Subcutaneous adipose tissue (tissue), 4 donors: Measurements from ENCODE around the gene C19orf38. TPM values are rescaled to one million over a fixed set of nuclear protein-coding genes. Genes with fewer than 3 reads are reported as not detected.

ENCODE experiments used
- total RNA-seq, 4 donors: library from RNA; depleted of rRNA; stranded (reverse); fragments of >200 nt; gene quantifications; one replicate each; pipeline ENCODE4 v1.1.0, GENCODE V29; 2016
- TF ChIP-seq, protein P1 (sequence below): fragments of 450-650 bp; IDR thresholded peaks from one replicate; pipeline ENCODE4 v1.5.1; 2016; ENCODE audit warnings: low read depth, mild to moderate bottlenecking, control low read depth, antibody characterized with exemption, moderate library complexity

The C19orf38 gene
- total RNA-seq, 4 donors from 2014 or later: 0.98 to 16.7 (median 5.1) TPM; not detected in 1

DNA sequence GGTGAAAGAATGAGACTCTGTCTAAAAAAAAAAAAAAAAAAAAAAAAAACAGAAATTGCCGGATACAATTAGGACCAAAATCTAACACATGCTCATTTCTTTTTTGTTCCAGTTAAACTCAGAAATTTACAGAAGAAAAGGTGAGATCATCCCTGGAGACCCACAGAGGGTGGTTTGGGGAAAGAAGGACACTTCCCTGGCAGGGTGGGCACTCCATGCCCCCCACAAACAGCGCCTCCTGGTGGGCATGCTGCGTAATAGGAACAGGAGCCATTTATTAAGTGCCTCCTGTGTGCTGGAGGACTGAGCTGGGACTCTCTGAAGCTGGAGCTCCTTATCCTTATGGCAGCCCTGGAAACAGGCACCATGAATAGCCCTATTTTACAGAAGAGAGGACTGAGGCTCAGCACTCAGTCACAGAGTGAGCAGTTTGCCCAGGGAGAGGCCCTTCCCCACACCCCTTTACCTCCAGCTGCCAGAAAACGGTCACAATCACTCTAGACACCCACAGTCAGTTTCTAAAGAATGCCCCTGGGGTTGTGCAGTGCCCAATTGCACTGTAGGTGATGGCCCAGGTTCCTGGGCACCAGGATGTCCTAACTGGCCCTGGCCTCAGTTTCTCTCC is 10.1 kb downstream of the C19orf38 start:
- TF ChIP-seq, protein P1, sequence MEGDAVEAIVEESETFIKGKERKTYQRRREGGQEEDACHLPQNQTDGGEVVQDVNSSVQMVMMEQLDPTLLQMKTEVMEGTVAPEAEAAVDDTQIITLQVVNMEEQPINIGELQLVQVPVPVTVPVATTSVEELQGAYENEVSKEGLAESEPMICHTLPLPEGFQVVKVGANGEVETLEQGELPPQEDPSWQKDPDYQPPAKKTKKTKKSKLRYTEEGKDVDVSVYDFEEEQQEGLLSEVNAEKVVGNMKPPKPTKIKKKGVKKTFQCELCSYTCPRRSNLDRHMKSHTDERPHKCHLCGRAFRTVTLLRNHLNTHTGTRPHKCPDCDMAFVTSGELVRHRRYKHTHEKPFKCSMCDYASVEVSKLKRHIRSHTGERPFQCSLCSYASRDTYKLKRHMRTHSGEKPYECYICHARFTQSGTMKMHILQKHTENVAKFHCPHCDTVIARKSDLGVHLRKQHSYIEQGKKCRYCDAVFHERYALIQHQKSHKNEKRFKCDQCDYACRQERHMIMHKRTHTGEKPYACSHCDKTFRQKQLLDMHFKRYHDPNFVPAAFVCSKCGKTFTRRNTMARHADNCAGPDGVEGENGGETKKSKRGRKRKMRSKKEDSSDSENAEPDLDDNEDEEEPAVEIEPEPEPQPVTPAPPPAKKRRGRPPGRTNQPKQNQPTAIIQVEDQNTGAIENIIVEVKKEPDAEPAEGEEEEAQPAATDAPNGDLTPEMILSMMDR: no peak

DNA sequence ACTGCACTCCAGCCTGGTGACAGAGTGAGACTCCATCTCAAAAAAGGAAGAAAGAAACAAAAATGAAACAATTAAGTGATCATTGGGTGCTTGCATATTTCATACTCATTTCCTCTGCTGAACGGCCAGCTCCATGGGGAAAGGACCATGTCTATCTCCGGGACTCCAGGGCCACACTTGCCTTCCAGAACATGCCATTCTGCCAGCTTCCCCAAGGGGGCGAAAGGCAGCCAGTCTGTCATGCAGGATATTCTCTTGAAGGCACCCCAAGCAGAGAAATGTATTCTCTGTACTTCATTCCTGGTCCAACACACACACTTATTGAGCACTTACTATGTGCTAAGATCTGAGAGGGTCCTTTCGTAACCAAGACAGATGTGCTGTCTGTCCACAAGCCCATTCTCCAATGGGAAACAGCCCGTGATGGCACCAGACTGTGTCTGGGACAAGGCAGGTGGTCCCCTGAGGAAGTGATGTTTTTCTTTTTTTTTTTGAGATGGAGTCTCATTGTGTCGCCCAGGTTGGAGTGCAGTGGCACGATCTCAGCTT is 13.0 kb downstream of the C19orf38 start:
- TF ChIP-seq, protein P1: no peak

DNA sequence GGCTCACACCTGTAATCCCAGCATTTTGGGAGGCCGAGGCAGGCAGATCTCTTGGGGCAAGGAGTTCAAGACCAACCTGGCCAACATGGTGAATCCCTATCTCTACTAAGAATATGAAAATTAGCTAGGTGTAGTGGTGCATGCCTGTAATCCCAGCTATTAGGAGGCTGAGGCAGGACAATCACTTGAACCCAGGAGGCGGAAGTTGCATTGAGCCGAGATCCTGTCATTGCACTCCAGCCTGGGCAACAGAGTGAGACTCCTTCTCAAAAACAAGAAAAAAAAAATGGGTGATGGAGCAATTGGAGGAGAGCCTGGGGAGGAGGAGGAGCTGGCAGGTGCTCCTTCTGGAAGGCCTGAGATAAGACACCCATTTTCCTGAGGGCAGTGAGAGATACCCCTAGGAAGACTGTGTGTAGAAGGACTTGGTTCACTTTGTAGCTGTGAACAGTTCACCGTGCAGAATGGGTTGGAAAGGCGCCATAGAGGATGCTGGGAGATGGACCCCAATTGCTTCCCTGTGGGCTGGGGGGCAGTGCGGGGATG is 14.4 kb downstream of the C19orf38 start:
- TF ChIP-seq, protein P1: no peak

DNA sequence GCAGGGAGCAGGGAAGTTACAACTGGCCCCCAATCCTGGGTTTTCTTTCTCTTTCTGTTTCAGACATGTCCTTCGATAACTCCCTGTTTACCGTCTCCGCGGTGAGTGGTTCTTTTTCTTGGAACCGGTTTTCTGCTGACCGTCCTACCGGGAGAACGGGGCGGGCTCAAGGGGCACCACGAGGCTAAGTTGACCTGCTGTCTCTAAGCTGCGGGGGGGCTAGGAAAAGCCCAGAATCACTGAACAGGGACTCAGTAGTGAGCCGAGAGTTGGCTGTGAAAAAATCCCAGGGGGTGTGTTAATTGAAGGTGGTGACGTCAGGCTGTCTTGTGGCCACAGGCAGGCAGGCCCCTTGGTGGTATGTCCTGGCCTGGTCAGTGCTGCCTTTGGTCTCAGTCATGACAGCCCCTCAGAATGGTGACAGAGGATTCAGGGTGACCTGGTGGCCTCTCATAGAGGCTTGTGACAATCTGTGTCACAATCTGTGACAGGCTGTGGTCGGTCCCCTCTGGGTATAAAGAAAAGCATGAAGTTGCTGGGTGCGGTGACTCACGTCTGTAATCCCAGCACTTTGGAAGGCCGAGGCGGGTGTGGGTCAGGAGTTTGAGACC is 15.0 kb downstream of the C19orf38 start:
- TF ChIP-seq, protein P1: no peak

- TF ChIP-seq, protein P1: no peak
These were observed 16.3 kb downstream of the C19orf38 start for GRCh38 chr19:10864538-10864899.

GRCh38 chr19:10866495-10866894 is 18.3 kb downstream of the C19orf38 start:
- TF ChIP-seq, protein P1: no peak

- TF ChIP-seq, protein P1: no peak
These were observed 20.8 kb downstream of the C19orf38 start for GRCh38 chr19:10868872-10869547.
